B cell (primary cell): Measurements from ENCODE around the gene MAGEL2. TPM values are rescaled to one million over a fixed set of nuclear protein-coding genes. Genes with fewer than 3 reads are reported as not detected.

ENCODE experiments used
- ATAC-seq: fragments of 200-7000 bp; cut with Tn5 transposase; one replicate; pipeline ENCODE4 v1.10.0; 2021; ENCODE audit warnings: low read depth, mild to moderate bottlenecking, moderate number of reproducible peaks, moderate library complexity
- CTCF ChIA-PET: fragments of 350-600 bp; sonication (Branson Sonifier 250); formaldehyde crosslinking; loops from one replicate; lab custom pipeline; 2021; ENCODE audit warnings: antibody characterized with exemption, inconsistent platforms; lab: Charles Lee
- POLR2A ChIA-PET: fragments of 350-600 bp; sonication (Branson Sonifier 250); formaldehyde crosslinking; loops from one replicate; lab custom pipeline; 2021; ENCODE audit warnings: antibody characterized with exemption; lab: Charles Lee
- DNase-seq: peaks from one replicate; pipeline ENCODE4 v3.0.0; 2013
- H2AFZ ChIP-seq: 2 replicates; pipeline ENCODE4 v1.6.1; 2012; ENCODE audit warnings: mild to moderate bottlenecking, low read depth, low read length; ENCODE audit not compliant: insufficient read depth, poor library complexity, severe bottlenecking
- H3K27ac ChIP-seq, 2 donors: 1 replicate in 1 of 2; 2 replicates in 1 of 2; pipeline ENCODE4 v1.5.1; 2012 to 2013; ENCODE audit warnings: low read length in 2 of 2, mild to moderate bottlenecking in 2 of 2, moderate library complexity in 1 of 2
- H3K27me3 ChIP-seq, 4 experiments: fragments of 200-600 bp in 1 of 4; sonication (generic) in 1 of 4; replicated peaks in 1 of 4; 1 replicate in 2 of 4; 2 replicates in 2 of 4; pipeline versions ENCODE4 v1.6.1 to v1.7.0; 2013 to 2016; ENCODE audit warnings: low read length in 3 of 4, mild to moderate bottlenecking in 2 of 4, mixed read lengths in 1 of 4, moderate library complexity in 1 of 4; ENCODE audit not compliant: insufficient read depth in 4 of 4, control insufficient read depth in 3 of 4; ENCODE audit errors: control extremely low read depth in 1 of 4
- H3K36me3 ChIP-seq, 2 experiments: replicated peaks in 1 of 2; 1 replicate in 1 of 2; 2 replicates in 1 of 2; pipeline versions ENCODE4 v1.6.1 to v1.7.1; 2013; ENCODE audit warnings: low read length in 1 of 2; ENCODE audit not compliant: insufficient read depth in 2 of 2, control insufficient read depth in 1 of 2; ENCODE audit errors: control extremely low read depth in 1 of 2, extremely low read depth in 1 of 2
- H3K4me1 ChIP-seq, 2 donors: fragments of 200-600 bp in 1 of 2; sonication (generic) in 1 of 2; 1 replicate in 1 of 2; 2 replicates in 1 of 2; pipeline versions ENCODE4 v1.5.1 to v1.6.1; 2013 to 2017; ENCODE audit warnings: low read length in 2 of 2; ENCODE audit not compliant: control insufficient read depth in 2 of 2, insufficient read depth in 2 of 2
- H3K4me2 ChIP-seq: replicated peaks from 2 replicates; pipeline ENCODE3; 2012; ENCODE audit warnings: mild to moderate bottlenecking, low read depth, low read length; ENCODE audit not compliant: poor library complexity, severe bottlenecking
- H3K4me3 ChIP-seq, 5 experiments: fragments of 200-600 bp in 1 of 5; sonication (generic) in 1 of 5; 1 replicate in 3 of 5; 2 replicates in 2 of 5; pipeline versions ENCODE4 v1.5.1 to v1.7.0; 2011 to 2016; ENCODE audit warnings: low read length in 4 of 5, mild to moderate bottlenecking in 4 of 5, low read depth in 2 of 5, control low read depth in 1 of 5, moderate library complexity in 1 of 5; ENCODE audit not compliant: insufficient read depth in 1 of 5; ENCODE audit errors: control extremely low read depth in 1 of 5, extremely low read depth in 1 of 5
- H3K79me2 ChIP-seq: fragments of 200-600 bp; sonication (generic); one replicate; pipeline ENCODE4 v1.6.0; 2016; ENCODE audit warnings: low read length; ENCODE audit not compliant: control insufficient read depth, insufficient read depth
- H3K9ac ChIP-seq: fragments of 200-600 bp; sonication (generic); 2 replicates; pipeline ENCODE4 v1.6.1; 2017; ENCODE audit warnings: mild to moderate bottlenecking, low read length, moderate library complexity
- H3K9me3 ChIP-seq, 3 donors: one replicate each; pipeline versions ENCODE4 v1.6.1 to v1.7.1; 2013; ENCODE audit warnings: low read length in 2 of 3; ENCODE audit not compliant: control insufficient read depth in 2 of 3, insufficient read depth in 1 of 3; ENCODE audit errors: control extremely low read depth in 1 of 3
- H4K20me1 ChIP-seq: 2 replicates; pipeline ENCODE4 v1.6.0; 2012; ENCODE audit warnings: mild to moderate bottlenecking, low read length; ENCODE audit not compliant: insufficient read depth, control insufficient read depth, poor library complexity, severe bottlenecking
- H3K27ac Mint-ChIP-seq: one replicate; pipeline ENCODE4 v1.8.0; 2021; ENCODE audit warnings: mixed read lengths
- H3K27me3 Mint-ChIP-seq: one replicate; pipeline ENCODE4 v1.8.0; 2021; ENCODE audit warnings: mixed read lengths
- H3K4me1 Mint-ChIP-seq: one replicate; pipeline ENCODE4 v1.8.0; 2021; ENCODE audit warnings: mixed read lengths
- H3K4me3 Mint-ChIP-seq: one replicate; pipeline ENCODE4 v1.8.0; 2021; ENCODE audit warnings: mixed read lengths
- H3K9me3 Mint-ChIP-seq: one replicate; pipeline ENCODE4 v1.8.0; 2022; ENCODE audit warnings: mixed read lengths; ENCODE audit not compliant: insufficient read depth
- EZH2 ChIP-seq: IDR thresholded peaks from 2 replicates; pipeline ENCODE4 v1.6.1; 2012; ENCODE audit warnings: borderline replicate concordance, low read depth, mild to moderate bottlenecking, moderate library complexity, low read length; ENCODE audit not compliant: insufficient read depth, poor library complexity, severe bottlenecking
- WGBS: methylation state at CpG from one replicate; pipeline ENCODE4 v1.1.5; 2013; ENCODE audit warnings: missing lambda C conversion rate; ENCODE audit not compliant: insufficient coverage; 5-methylcytosine and 5-hydroxymethylcytosine counted together
- intact Hi-C: fragments of 100-400 bp; cut with micrococcal nuclease; formaldehyde crosslinking; loops from one replicate; pipeline ENCODE4 v1.10.0; 2022
- polyA plus RNA-seq: library from polyadenylated mRNA; depleted of rRNA; stranded (reverse); fragments of >200 nt; gene quantifications from 2 replicates; pipeline ENCODE4 v1.2.3, GENCODE V29; 2012
- total RNA-seq, 2 donors: library from RNA; stranded (reverse); fragments of 120-200 nt in 1 of 2; gene quantifications; 1 replicate in 1 of 2; 2 replicates in 1 of 2; pipeline versions ENCODE4 v1.2.3 to v1.2.4, GENCODE V29; 2013 to 2022
- TF ChIP-seq, protein P1 (sequence below): fragments of 200-600 bp; IDR thresholded peaks from one replicate; pipeline ENCODE4 v1.8.0; 2022; ENCODE audit warnings: antibody characterized with exemption, mild to moderate bottlenecking

The MAGEL2 gene
- total and polyA plus RNA-seq, 2 donors (not counting 1 experiment from before 2014, with no cell fraction given), result not detected

DNA sequence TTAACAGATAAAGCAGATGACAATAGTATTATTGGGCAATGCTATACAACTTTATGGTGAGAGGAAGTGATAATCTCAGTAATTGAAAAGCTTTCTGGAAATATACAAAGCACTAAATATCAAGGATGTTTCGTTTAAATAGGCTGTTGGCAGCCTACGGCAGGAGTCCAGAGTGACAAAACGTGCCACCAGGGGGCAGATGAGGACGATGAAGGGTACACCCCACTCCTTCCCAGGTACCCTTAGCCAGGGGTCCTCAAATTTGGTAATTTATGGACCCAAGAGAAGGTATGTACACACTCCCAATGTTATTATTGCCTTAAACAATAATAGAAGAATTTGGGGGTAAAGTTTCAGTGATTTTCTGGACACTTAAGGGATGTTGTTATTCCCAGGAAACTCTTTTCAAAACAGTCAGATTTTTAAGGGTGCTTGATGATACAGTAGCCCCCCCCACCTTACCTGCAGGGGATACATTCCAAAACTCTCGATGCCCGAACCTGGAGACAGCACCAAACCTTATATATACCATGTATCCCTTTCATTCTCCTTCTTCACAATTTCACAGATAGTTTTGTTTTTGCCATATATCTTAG lies 1.4 kb upstream of the MAGEL2 start:
- H3K9ac ChIP-seq, result no peak overlapping the region

DNA sequence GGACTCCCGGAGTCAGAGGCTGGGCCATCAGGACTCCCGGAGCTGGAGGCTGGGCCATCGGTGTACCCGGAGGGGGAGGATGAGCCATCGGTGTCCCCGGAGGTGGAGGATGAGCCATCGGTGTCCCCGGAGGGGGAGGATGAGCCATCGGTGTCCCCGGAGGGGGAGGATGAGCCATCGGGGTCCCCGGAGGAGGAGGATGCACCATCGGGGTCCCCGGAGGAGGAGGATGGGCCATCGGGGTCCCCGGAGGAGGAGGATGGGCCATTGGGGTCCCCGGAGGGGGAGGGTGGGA lies 719 bp downstream of the MAGEL2 start:
- no peaks in the 10 kb centered on the region for H3K79me2 ChIP-seq
- H3K27me3 ChIP-seq, result peaks cover 0 to 3% (median 0%) of the 10 kb centered on the region in 4 experiments
- H3K27me3 Mint-ChIP-seq, result peaks cover 5% of the 10 kb centered on the region
- no peak overlapping the region for H3K9ac ChIP-seq
- H3K4me3 Mint-ChIP-seq, result no peak overlapping the region
- intact Hi-C loops, result no loop called here
- CTCF ChIA-PET, result no interaction called here
- H3K27ac Mint-ChIP-seq, result no peak overlapping the region
- no peaks in the 10 kb centered on the region for H3K4me1 Mint-ChIP-seq
- DNase-seq (no peak), ATAC-seq (no peak)
- TF ChIP-seq EZH2, result no peak
- TF ChIP-seq, protein P1, sequence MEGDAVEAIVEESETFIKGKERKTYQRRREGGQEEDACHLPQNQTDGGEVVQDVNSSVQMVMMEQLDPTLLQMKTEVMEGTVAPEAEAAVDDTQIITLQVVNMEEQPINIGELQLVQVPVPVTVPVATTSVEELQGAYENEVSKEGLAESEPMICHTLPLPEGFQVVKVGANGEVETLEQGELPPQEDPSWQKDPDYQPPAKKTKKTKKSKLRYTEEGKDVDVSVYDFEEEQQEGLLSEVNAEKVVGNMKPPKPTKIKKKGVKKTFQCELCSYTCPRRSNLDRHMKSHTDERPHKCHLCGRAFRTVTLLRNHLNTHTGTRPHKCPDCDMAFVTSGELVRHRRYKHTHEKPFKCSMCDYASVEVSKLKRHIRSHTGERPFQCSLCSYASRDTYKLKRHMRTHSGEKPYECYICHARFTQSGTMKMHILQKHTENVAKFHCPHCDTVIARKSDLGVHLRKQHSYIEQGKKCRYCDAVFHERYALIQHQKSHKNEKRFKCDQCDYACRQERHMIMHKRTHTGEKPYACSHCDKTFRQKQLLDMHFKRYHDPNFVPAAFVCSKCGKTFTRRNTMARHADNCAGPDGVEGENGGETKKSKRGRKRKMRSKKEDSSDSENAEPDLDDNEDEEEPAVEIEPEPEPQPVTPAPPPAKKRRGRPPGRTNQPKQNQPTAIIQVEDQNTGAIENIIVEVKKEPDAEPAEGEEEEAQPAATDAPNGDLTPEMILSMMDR, result no peak
- WGBS, result 96% methylated on average over 17 of the region's 17 CpGs
- H3K4me3 ChIP-seq, result no peak overlapping the region
- no peaks in the 10 kb centered on the region for H4K20me1 ChIP-seq
- POLR2A ChIA-PET, result no interaction called here
- peaks cover 0 to 9% (median 0%) of the 10 kb centered on the region in 3 donors for H3K9me3 ChIP-seq
- H3K4me1 ChIP-seq, result no peaks in the 10 kb centered on the region
- H3K36me3 ChIP-seq, result no peaks in the 10 kb centered on the region
- H3K4me2 ChIP-seq, result no peak overlapping the region
- no peak overlapping the region for H3K27ac ChIP-seq
- H3K9me3 Mint-ChIP-seq, result no peaks in the 10 kb centered on the region
- no peak overlapping the region for H2AFZ ChIP-seq

More for the DNA sequence above, 1.4 kb upstream of the MAGEL2 start:
- CTCF ChIA-PET, result no interaction called here
- Mint-ChIP-seq H3K27me3 (peaks cover 3% of the 10 kb centered on the region), H3K4me1 (no peaks in the 10 kb centered on the region), H3K27ac (no peak overlapping the region), H3K4me3 (no peak overlapping the region), H3K9me3 (no peaks in the 10 kb centered on the region)
- Histone ChIP-seq H2AFZ (no peak overlapping the region), H4K20me1 (no peaks in the 10 kb centered on the region), H3K79me2 (no peaks in the 10 kb centered on the region), H3K27me3 (peaks cover 0 to 3% (median 0%) of the 10 kb centered on the region in 4 experiments), H3K27ac (no peak overlapping the region), H3K4me3 (no peak overlapping the region), H3K9me3 (peaks cover 0 to 9% (median 0%) of the 10 kb centered on the region in 3 donors), H3K4me1 (no peaks in the 10 kb centered on the region), H3K4me2 (no peak overlapping the region), H3K36me3 (no peaks in the 10 kb centered on the region)
- intact Hi-C loops, result no loop called here
- 50% methylated on average over 2 of the region's 6 CpGs for WGBS
- POLR2A ChIA-PET, result no interaction called here
- no peak for TF ChIP-seq EZH2
- TF ChIP-seq, protein P1, result peak; percentile 35
- ATAC-seq, result no peak
- peak; percentile 12 for DNase-seq
